ENCODE data around the gene PDE4DIP. TPM values are rescaled to one million over a fixed set of nuclear protein-coding genes. Genes with fewer than 3 reads are reported as not detected.
"Not testable (repeated sequence)": the region's sequence is repeated elsewhere in the genome, so short reads cannot be mapped to it uniquely, and the experiment has no call there.

PDE4DIP gene
- total RNA-seq, 1 donor from 2014 or later, result 7.4 TPM

DNA sequence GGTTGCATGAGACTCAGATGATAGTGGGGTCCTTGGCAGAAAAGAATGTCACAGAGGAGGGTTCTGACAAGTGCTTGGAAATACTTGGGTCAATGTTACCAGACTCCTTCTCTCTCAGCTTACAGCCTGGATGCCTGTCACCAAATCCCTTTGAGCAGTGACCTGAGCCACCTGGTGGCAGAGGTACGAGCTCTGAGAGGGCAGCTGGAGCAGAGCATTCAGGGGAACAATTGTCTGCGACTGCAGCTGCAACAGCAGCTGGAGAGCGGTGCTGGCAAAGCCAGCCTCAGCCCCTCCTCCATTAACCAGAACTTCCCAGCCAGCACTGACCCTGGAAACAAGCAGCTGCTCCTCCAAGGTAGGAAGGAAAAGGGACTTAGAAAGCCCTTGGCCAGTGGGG lies 180.1 kb downstream of the PDE4DIP start:
- H3K36me3 Mint-ChIP-seq; H3K4me1 ChIP-seq; H3K27ac ChIP-seq; DNase-seq (ENCODE audit: low spot score); H3F3A ChIP-seq (ENCODE audit: low read depth); H3K4me1 Mint-ChIP-seq; H3K9me3 Mint-ChIP-seq; H3K4me3 Mint-ChIP-seq; H2AFZ ChIP-seq (replicated peaks); H3K36me3 ChIP-seq; H3K27ac Mint-ChIP-seq; H3K9ac ChIP-seq; H3K4me2 ChIP-seq; H3K27me3 Mint-ChIP-seq (ENCODE audit: insufficient read depth, low read depth); H3K27me3 ChIP-seq; H3K4me3 ChIP-seq; H3K79me2 ChIP-seq (ENCODE audit: low read depth); H3K9me3 ChIP-seq (ENCODE audit: low read depth); H4K20me1 ChIP-seq (ENCODE audit: low read depth): not testable (repeated sequence)

DNA sequence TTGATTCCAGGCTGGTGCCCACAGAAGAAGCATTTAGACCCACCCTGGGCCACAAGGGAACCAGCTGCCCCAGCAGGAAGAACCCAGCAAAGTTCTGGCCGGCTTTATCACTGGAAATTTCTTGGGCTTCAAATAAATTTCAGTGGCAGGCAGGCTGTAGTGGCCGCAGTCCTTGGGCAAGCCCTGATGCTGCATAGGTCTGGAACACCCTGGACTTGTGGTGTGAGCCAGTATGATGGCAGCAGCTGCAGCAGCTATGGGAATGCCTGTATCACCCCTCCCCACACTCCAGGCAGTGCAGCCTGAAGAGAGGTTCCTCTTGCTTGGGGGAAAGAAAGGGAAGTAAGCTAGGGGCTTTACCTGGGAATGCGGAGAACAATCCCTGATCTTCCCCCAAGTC lies 189.7 kb downstream of the PDE4DIP start:
- H3K27ac Mint-ChIP-seq; H3K36me3 Mint-ChIP-seq; H3F3A ChIP-seq (ENCODE audit: low read depth); DNase-seq (ENCODE audit: low spot score); H4K20me1 ChIP-seq (ENCODE audit: low read depth); H3K4me1 ChIP-seq; H3K79me2 ChIP-seq (ENCODE audit: low read depth); H3K4me3 Mint-ChIP-seq; H3K27ac ChIP-seq; H3K4me1 Mint-ChIP-seq; H3K27me3 ChIP-seq; H2AFZ ChIP-seq (replicated peaks); H3K9ac ChIP-seq; H3K4me2 ChIP-seq; H3K36me3 ChIP-seq; H3K27me3 Mint-ChIP-seq (ENCODE audit: insufficient read depth, low read depth); H3K4me3 ChIP-seq; H3K9me3 ChIP-seq (ENCODE audit: low read depth); H3K9me3 Mint-ChIP-seq: not testable (repeated sequence)

DNA sequence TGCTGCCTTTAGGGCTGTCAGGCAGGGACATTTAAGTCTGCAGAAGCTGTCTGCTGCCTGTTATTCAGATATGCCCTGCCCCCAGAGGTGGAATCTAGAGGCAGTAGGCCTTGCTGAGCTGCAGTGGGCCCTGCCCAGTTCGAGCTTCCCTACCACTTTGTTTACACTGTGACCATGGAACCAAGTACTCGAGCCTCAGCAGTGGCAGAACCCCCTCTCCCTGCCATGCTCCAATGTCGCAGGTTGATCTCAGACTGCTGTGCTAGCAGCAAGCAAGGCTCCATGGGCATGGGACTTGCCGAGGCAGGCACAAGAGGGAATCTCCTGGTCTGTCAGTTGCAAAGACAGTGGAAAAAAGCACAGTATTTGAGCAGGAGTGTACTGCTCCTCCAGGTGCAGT lies 198.8 kb downstream of the PDE4DIP start:
- DNase-seq (ENCODE audit: low spot score); H3K4me1 Mint-ChIP-seq; H3K79me2 ChIP-seq (ENCODE audit: low read depth); H3K4me3 ChIP-seq; H3K36me3 Mint-ChIP-seq; H3K27ac Mint-ChIP-seq; H3K27me3 Mint-ChIP-seq (ENCODE audit: insufficient read depth, low read depth); H3K9ac ChIP-seq; H3K36me3 ChIP-seq; H3K4me3 Mint-ChIP-seq; H3K9me3 ChIP-seq (ENCODE audit: low read depth); H2AFZ ChIP-seq (replicated peaks); H3F3A ChIP-seq (ENCODE audit: low read depth); H4K20me1 ChIP-seq (ENCODE audit: low read depth); H3K27me3 ChIP-seq; H3K4me1 ChIP-seq; H3K9me3 Mint-ChIP-seq; H3K4me2 ChIP-seq; H3K27ac ChIP-seq: not testable (repeated sequence)

DNA sequence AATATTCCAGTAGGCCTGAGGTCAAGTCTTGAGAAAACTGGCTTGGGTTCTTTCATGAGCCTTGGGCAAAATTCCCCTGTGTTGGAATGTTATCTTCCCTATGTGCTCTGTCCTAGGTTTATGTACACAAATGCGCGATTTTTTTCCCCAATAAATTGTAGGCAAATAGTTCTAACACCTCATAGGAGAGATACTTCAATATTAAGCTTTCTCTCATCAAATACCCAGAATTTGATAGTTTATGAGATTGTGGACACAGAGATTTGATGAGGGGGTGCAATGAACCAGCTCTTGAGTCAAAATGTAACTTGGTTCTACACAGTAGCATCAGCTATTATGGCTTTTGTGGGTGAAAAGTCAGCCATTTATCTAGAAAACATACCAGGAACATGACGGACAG lies 220.4 kb downstream of the PDE4DIP start:
- not testable (repeated sequence) for H3K27ac Mint-ChIP-seq; H3K9me3 ChIP-seq (ENCODE audit: low read depth); H3K27me3 ChIP-seq; H3K4me3 Mint-ChIP-seq; H3K4me3 ChIP-seq; H3K9me3 Mint-ChIP-seq; H3K9ac ChIP-seq; H3K4me1 ChIP-seq; H4K20me1 ChIP-seq (ENCODE audit: low read depth); H3K36me3 ChIP-seq; DNase-seq (ENCODE audit: low spot score); H3K79me2 ChIP-seq (ENCODE audit: low read depth); H3K4me1 Mint-ChIP-seq; H3K4me2 ChIP-seq; H3F3A ChIP-seq (ENCODE audit: low read depth); H3K36me3 Mint-ChIP-seq; H2AFZ ChIP-seq (replicated peaks); H3K27ac ChIP-seq; H3K27me3 Mint-ChIP-seq (ENCODE audit: insufficient read depth, low read depth)

DNA sequence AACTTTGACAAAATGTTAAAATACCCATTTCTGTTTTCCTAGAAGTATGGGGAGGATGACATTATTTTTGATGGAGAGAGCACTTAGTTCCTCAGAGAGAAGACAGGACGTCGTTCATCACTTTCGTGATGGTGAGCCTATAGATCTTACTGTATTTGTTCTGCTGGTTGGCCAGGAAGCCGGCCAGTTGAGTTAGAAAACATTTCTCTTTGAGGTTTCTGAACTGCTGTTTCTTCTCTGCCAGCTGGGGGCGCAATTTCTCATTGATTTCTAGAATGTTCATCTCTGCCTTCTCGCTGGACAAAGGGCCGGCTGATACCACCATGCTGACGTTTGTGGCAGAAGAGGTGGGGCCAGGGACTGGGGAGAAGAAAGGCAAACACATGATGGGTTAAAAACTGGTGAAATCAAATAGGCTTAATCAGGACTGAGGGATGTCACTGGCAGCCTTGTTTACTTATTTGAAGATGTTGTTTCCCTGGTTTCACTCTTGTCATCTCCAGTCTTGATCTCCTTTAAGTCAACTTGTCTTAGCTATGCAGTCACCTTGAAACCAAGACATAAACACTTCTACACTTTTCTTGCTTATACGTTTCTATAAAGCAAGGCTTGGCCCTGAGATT lies 231.4 kb downstream of the PDE4DIP start:
- not testable (repeated sequence) for H3K36me3 ChIP-seq; H3K4me2 ChIP-seq; H3K27ac Mint-ChIP-seq; H3K27me3 Mint-ChIP-seq (ENCODE audit: insufficient read depth, low read depth); H3F3A ChIP-seq (ENCODE audit: low read depth); H4K20me1 ChIP-seq (ENCODE audit: low read depth); H3K4me1 ChIP-seq; H3K9me3 ChIP-seq (ENCODE audit: low read depth); H3K9ac ChIP-seq; H3K4me3 Mint-ChIP-seq; H3K27me3 ChIP-seq; H3K36me3 Mint-ChIP-seq; DNase-seq (ENCODE audit: low spot score); H3K4me1 Mint-ChIP-seq; H3K4me3 ChIP-seq; H3K79me2 ChIP-seq (ENCODE audit: low read depth); H3K27ac ChIP-seq; H2AFZ ChIP-seq (replicated peaks); H3K9me3 Mint-ChIP-seq
- TF ChIP-seq, protein P1, sequence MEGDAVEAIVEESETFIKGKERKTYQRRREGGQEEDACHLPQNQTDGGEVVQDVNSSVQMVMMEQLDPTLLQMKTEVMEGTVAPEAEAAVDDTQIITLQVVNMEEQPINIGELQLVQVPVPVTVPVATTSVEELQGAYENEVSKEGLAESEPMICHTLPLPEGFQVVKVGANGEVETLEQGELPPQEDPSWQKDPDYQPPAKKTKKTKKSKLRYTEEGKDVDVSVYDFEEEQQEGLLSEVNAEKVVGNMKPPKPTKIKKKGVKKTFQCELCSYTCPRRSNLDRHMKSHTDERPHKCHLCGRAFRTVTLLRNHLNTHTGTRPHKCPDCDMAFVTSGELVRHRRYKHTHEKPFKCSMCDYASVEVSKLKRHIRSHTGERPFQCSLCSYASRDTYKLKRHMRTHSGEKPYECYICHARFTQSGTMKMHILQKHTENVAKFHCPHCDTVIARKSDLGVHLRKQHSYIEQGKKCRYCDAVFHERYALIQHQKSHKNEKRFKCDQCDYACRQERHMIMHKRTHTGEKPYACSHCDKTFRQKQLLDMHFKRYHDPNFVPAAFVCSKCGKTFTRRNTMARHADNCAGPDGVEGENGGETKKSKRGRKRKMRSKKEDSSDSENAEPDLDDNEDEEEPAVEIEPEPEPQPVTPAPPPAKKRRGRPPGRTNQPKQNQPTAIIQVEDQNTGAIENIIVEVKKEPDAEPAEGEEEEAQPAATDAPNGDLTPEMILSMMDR (IDR thresholded peaks at IDR 0.05), result peak; percentile 23

Small RNAs within 50 kb of the gene (small RNA-seq; reads per million reads assigned to genes)
- gene RN7SKP88 (not detected), gene RNU2-38P (not detected)

Other genes starting within 250 kb of the PDE4DIP start
- gene NBPF14, start 248.4 kb upstream of the PDE4DIP start, total RNA-seq (ENCODE audit: low replicate concordance), result 4.9 and 7.9 TPM in 2 replicates
- gene NUDT4B, start 95.7 kb upstream of the PDE4DIP start, total RNA-seq (ENCODE audit: low replicate concordance), result 10.9 and 21.5 TPM in 2 replicates